Sigmoid colon (tissue), 7 donors: ENCODE results near the gene THSD8. TPM values are rescaled to one million over a fixed set of nuclear protein-coding genes. Genes with fewer than 3 reads are reported as not detected.
"Not testable (repeated sequence)": the region's sequence is repeated elsewhere in the genome, so short reads cannot be mapped to it uniquely, and the experiment has no call there.

Experiments used
- DNase-seq: peaks from one replicate; pipeline ENCODE4 v3.0.0-alpha.2; 2019
- H3K27ac ChIP-seq, 4 donors: fragments of 200-600 bp; sonication (generic); one replicate each; pipeline ENCODE4 v1.5.1; 2016 to 2019; ENCODE audit warnings: mild to moderate bottlenecking in 1 of 4
- H3K27me3 ChIP-seq, 3 donors: fragments of 200-600 bp; sonication (generic); one replicate each; pipeline ENCODE4 v1.5.1; 2019; ENCODE audit warnings: mild to moderate bottlenecking in 1 of 3
- H3K36me3 ChIP-seq, 4 donors: fragments of 200-600 bp; sonication (generic); one replicate each; pipeline ENCODE4 v1.5.1; 2016 to 2019
- H3K4me1 ChIP-seq, 4 donors: fragments of 200-600 bp; sonication (generic); one replicate each; pipeline ENCODE4 v1.5.1; 2017 to 2019
- H3K4me3 ChIP-seq, 4 donors: fragments of 200-600 bp; sonication (generic); one replicate each; pipeline ENCODE4 v1.5.1; 2017 to 2019; ENCODE audit warnings: mild to moderate bottlenecking in 2 of 4, moderate library complexity in 1 of 4
- H3K9me3 ChIP-seq, 4 donors: fragments of 200-600 bp in 3 of 4; sonication (generic) in 3 of 4; one replicate each; pipeline versions ENCODE4 v1.5.1 to v1.6.1; 2013 to 2019
- CTCF ChIP-seq, 4 experiments: fragments of 450-650 bp in 3 of 4; fragments of 200-600 bp in 1 of 4; IDR thresholded peaks; one replicate each; pipeline ENCODE4 v1.5.1; 2016 to 2019; ENCODE audit warnings: antibody characterized with exemption in 4 of 4, mild to moderate bottlenecking in 3 of 4, moderate library complexity in 2 of 4
- EP300 ChIP-seq, 4 donors: sonication (generic); formaldehyde crosslinking; IDR thresholded peaks; one replicate each; pipeline ENCODE4 v1.6.1; 2017; ENCODE audit warnings: antibody characterized with exemption in 4 of 4
- POLR2A ChIP-seq, 2 donors: fragments of 450-650 bp; IDR thresholded peaks; one replicate each; pipeline ENCODE4 v1.6.1; 2016; ENCODE audit warnings: antibody characterized with exemption in 2 of 2, mild to moderate bottlenecking in 2 of 2, moderate library complexity in 2 of 2
- POLR2AphosphoS5 ChIP-seq, 4 donors: sonication (generic); formaldehyde crosslinking; IDR thresholded peaks; one replicate each; pipeline ENCODE4 v1.6.1; 2017; ENCODE audit warnings: antibody characterized with exemption in 4 of 4
- WGBS, 2 donors: extraction: QIAGEN DNeasy Blood & Tissue Kit; methylation state at CpG; one replicate each; pipeline ENCODE4 v1.1.7; 2013; 5-methylcytosine and 5-hydroxymethylcytosine counted together
- intact Hi-C: fragments of 100-400 bp; cut with DNase I; formaldehyde crosslinking; loops from one replicate; pipeline ENCODE4 v1.15.1; 2023
- polyA plus RNA-seq, 3 donors: library from polyadenylated mRNA; stranded (reverse); fragments of 200-250 nt; gene quantifications; one replicate each; pipeline ENCODE4 v1.2.3, GENCODE V29; 2013
- total RNA-seq, 4 donors: library from RNA; depleted of rRNA; stranded (reverse); fragments of >200 nt; gene quantifications; one replicate each; pipeline ENCODE4 v1.1.0, GENCODE V29; 2016
- donor health status: healthy with polysubstance abuse.
- donor health status: Bipolar disorder and iron deficiency.
- donor health status: healthy.

Gene THSD8
- total and polyA plus RNA-seq, 7 donors, result 2.5 to 2.8 TPM; not detected in 5

GRCh38 chr19:12841094-12841493, 39.2 kb downstream of the THSD8 start:
- Histone ChIP-seq H3K4me3 (peak overlapping the region in 1 of 4 donors; percentile 15), H3K27me3 (peaks cover 53 to 87% (median 75%) of the 10 kb centered on the region in 3 donors), H3K27ac (no peak overlapping the region), H3K9me3 (no peaks in the 10 kb centered on the region), H3K4me1 (peaks cover 0 to 23% (median 17%) of the 10 kb centered on the region in 4 donors), H3K36me3 (no peaks in the 10 kb centered on the region)
- intact Hi-C loops, result no loop called here
- TF ChIP-seq POLR2A (IDR thresholded peaks at IDR 0.05), result no peak
- TF ChIP-seq POLR2AphosphoS5 (IDR thresholded peaks at IDR 0.05), result no peak
- TF ChIP-seq EP300 (IDR thresholded peaks at IDR 0.05), result no peak
- TF ChIP-seq CTCF (IDR thresholded peaks at IDR 0.05), result no peak
- DNase-seq, result no peak
- 3 to 8% methylated on average over 29 of the region's 29 CpGs for WGBS, 2 donors

- TF ChIP-seq EP300 (IDR thresholded peaks at IDR 0.05), result no peak
- no peak for TF ChIP-seq POLR2AphosphoS5 (IDR thresholded peaks at IDR 0.05)
- TF ChIP-seq POLR2A (IDR thresholded peaks at IDR 0.05), result no peak
- no peak for TF ChIP-seq CTCF (IDR thresholded peaks at IDR 0.05)
- 88 to 94% methylated on average over 18 of the region's 18 CpGs for WGBS, 2 donors
- intact Hi-C loops, result no loop called here
- Histone ChIP-seq H3K4me3 (no peak overlapping the region), H3K27me3 (peaks cover 46 to 85% (median 65%) of the 10 kb centered on the region in 3 donors), H3K27ac (no peak overlapping the region), H3K4me1 (peaks cover 0 to 28% (median 22%) of the 10 kb centered on the region in 4 donors), H3K36me3 (no peaks in the 10 kb centered on the region), H3K9me3 (no peaks in the 10 kb centered on the region)
- DNase-seq, result no peak
Observed at GRCh38 chr19:12842511-12842910, 40.6 kb downstream of the THSD8 start.

GRCh38 chr19:12843328-12843727, 41.5 kb downstream of the THSD8 start:
- peaks cover 38 to 76% (median 57%) of the 10 kb centered on the region in 3 donors for H3K27me3 ChIP-seq
- 80 to 89% methylated on average over 11 of the region's 11 CpGs for WGBS, 2 donors
- intact Hi-C loops, result no loop called here

GRCh38 chr19:12843999-12844732, 42.3 kb downstream of the THSD8 start:
- no peak for DNase-seq
- peaks cover 29 to 68% (median 48%) of the 10 kb centered on the region in 3 donors for H3K27me3 ChIP-seq
- peaks cover 0 to 24% (median 16%) of the 10 kb centered on the region in 4 donors for H3K4me1 ChIP-seq
- no peak overlapping the region for H3K27ac ChIP-seq
- intact Hi-C loops, result no loop called here
- H3K4me3 ChIP-seq, result no peak overlapping the region
- no peaks in the 10 kb centered on the region for H3K9me3 ChIP-seq
- H3K36me3 ChIP-seq, result no peaks in the 10 kb centered on the region
- TF ChIP-seq CTCF (IDR thresholded peaks at IDR 0.05) (no peak), POLR2AphosphoS5 (IDR thresholded peaks at IDR 0.05) (no peak), EP300 (IDR thresholded peaks at IDR 0.05) (no peak), POLR2A (IDR thresholded peaks at IDR 0.05) (no peak)
- WGBS, 2 donors, result 67 to 83% methylated on average over 3 of the region's 3 CpGs

More at GRCh38 chr19:12843328-12843727, 41.5 kb downstream of the THSD8 start:
- DNase-seq, result no peak
- no peak overlapping the region for H3K4me3 ChIP-seq
- H3K36me3 ChIP-seq, result no peaks in the 10 kb centered on the region
- H3K4me1 ChIP-seq, result peaks cover 0 to 31% (median 23%) of the 10 kb centered on the region in 4 donors
- no peak overlapping the region for H3K27ac ChIP-seq
- no peaks in the 10 kb centered on the region for H3K9me3 ChIP-seq
- TF ChIP-seq CTCF (IDR thresholded peaks at IDR 0.05), result no peak
- no peak for TF ChIP-seq POLR2AphosphoS5 (IDR thresholded peaks at IDR 0.05)
- TF ChIP-seq EP300 (IDR thresholded peaks at IDR 0.05), result no peak
- TF ChIP-seq POLR2A (IDR thresholded peaks at IDR 0.05), result no peak

- intact Hi-C loops, result loop anchor here (1.0 to 2.0 kb wide), 2 partner anchors 40 to 80 kb away; partner anchors contain the start of gene RNASEH2A
- H3K4me3 ChIP-seq, DNase-seq, H3K9me3 ChIP-seq, H3K27ac ChIP-seq, H3K36me3 ChIP-seq: not testable (repeated sequence)
- Histone ChIP-seq H3K27me3 (peaks cover 10 to 44% (median 24%) of the 10 kb centered on the region in 3 donors), H3K4me1 (peaks cover 0 to 12% (median 7%) of the 10 kb centered on the region in 4 donors)
- 74 to 81% methylated on average over 7 of the region's 7 CpGs for WGBS, 2 donors
Observed at GRCh38 chr19:12846613-12847012, 44.7 kb downstream of the THSD8 start.
